GM12878 (cell line): ENCODE measurements around the gene DUSP7. TPM values are rescaled to one million over a fixed set of nuclear protein-coding genes. Genes with fewer than 3 reads are reported as not detected.

Source experiments
- ATAC-seq: fragments of 200-7000 bp; cut with Tn5 transposase; 3 replicates; pipeline ENCODE4 v1.9.1; 2020; ENCODE audit warnings: mild to moderate bottlenecking, moderate library complexity
- BruUV-seq: library from RNA; stranded (reverse); fragments of 400-500 nt; replicated peaks from 2 replicates; lab custom pipeline; 2021; lab: Mats Ljungman, UMichigan
- CTCF ChIA-PET: fragments of 300-600 bp; sonication (Branson Sonifier 250); formaldehyde crosslinking; extraction: SDS; loops from one replicate; lab custom pipeline; 2021; ENCODE audit warnings: inconsistent platforms; lab: Yijun Ruan, JAX
- POLR2A ChIA-PET: fragments of 350-600 bp; formaldehyde crosslinking; extraction: SDS; loops from one replicate; lab custom pipeline; 2021; ENCODE audit warnings: inconsistent platforms; lab: Charles Lee
- RAD21 ChIA-PET: fragments of 300-600 bp; sonication (Branson Sonifier 250); formaldehyde crosslinking; loops from one replicate; lab custom pipeline; 2023; ENCODE audit warnings: antibody characterized with exemption; ENCODE audit not compliant: unreplicated experiment; lab: Charles Lee
- SMC1A ChIA-PET: fragments of 300-600 bp; sonication (Branson Sonifier 250); formaldehyde crosslinking; loops from one replicate; lab custom pipeline; 2023; ENCODE audit not compliant: unreplicated experiment, uncharacterized antibody; lab: Charles Lee
- DNase-seq: peaks from one replicate; pipeline ENCODE4 v3.0.0-alpha.2; 2011; ENCODE audit warnings: low read depth, low spot score
- FAIRE-seq: peaks from 3 replicates; lab custom pipeline; 2011; peaks lifted over from hg19 to GRCh38; lab: Jason Lieb, UNC
- H2AFZ ChIP-seq: 2 replicates; pipeline ENCODE4 v1.6.0; 2011; ENCODE audit warnings: low read depth, low read length, control low read depth; ENCODE audit not compliant: control insufficient read depth
- H3K27ac ChIP-seq: 2 replicates; pipeline ENCODE4 v1.5.1; 2011; ENCODE audit warnings: control low read depth; ENCODE audit not compliant: control insufficient read depth, insufficient read depth
- H3K27me3 ChIP-seq, 2 experiments: replicated peaks in 1 of 2; 2 replicates each; pipeline versions ENCODE4 v1.6.0 to v1.6.1; 2011; ENCODE audit warnings: low read length in 1 of 2; ENCODE audit not compliant: control insufficient read depth in 2 of 2, insufficient read depth in 2 of 2
- H3K36me3 ChIP-seq, 2 experiments: 2 replicates each; pipeline ENCODE4 v1.5.1; 2011; ENCODE audit warnings: low read length in 1 of 2; ENCODE audit not compliant: control insufficient read depth in 2 of 2, insufficient read depth in 2 of 2
- H3K4me1 ChIP-seq: 2 replicates; pipeline ENCODE4 v1.6.1; 2011; ENCODE audit warnings: mild to moderate bottlenecking, low read length, moderate library complexity, mixed read lengths; ENCODE audit not compliant: control insufficient read depth, insufficient read depth
- H3K4me2 ChIP-seq: 2 replicates; pipeline ENCODE4 v1.6.0; 2011; ENCODE audit warnings: control low read depth; ENCODE audit not compliant: control insufficient read depth, insufficient read depth
- H3K4me3 ChIP-seq: fragments of 200-600 bp; sonication (generic); 2 replicates; pipeline ENCODE4 v1.5.1; 2016
- H3K79me2 ChIP-seq: 2 replicates; pipeline ENCODE4 v1.6.0; 2011; ENCODE audit warnings: low read length; ENCODE audit not compliant: control insufficient read depth, insufficient read depth
- H3K9ac ChIP-seq: 2 replicates; pipeline ENCODE4 v1.8.0; 2011; ENCODE audit warnings: low read length, control low read depth, mixed read lengths; ENCODE audit not compliant: control insufficient read depth, insufficient read depth
- H3K9me3 ChIP-seq: replicated peaks from 3 replicates; pipeline ENCODE4 v1.5.1; 2011; ENCODE audit warnings: mild to moderate bottlenecking, low read length; ENCODE audit not compliant: control insufficient read depth, insufficient read depth
- H4K20me1 ChIP-seq: 2 replicates; pipeline ENCODE4 v1.6.0; 2011; ENCODE audit not compliant: control insufficient read depth, insufficient read depth
- CBX5 ChIP-seq: sonication (generic); IDR thresholded peaks from 2 replicates; pipeline ENCODE4 v1.6.1; 2016; ENCODE audit warnings: low read depth, moderate library complexity, mild to moderate bottlenecking, inconsistent platforms
- CREM ChIP-seq: IDR thresholded peaks from 2 replicates; pipeline ENCODE4 v1.6.1; 2014; ENCODE audit warnings: antibody characterized with exemption, low read depth
- DPF2 ChIP-seq: fragments of 450-650 bp; IDR thresholded peaks from 2 replicates; pipeline ENCODE4 v1.6.1; 2017; ENCODE audit warnings: mild to moderate bottlenecking
- EED ChIP-seq: sonication (generic); IDR thresholded peaks from 2 replicates; pipeline ENCODE4 v1.6.1; 2016; ENCODE audit warnings: antibody characterized with exemption, low read depth
- ESRRA ChIP-seq: IDR thresholded peaks from 2 replicates; pipeline ENCODE4 v1.6.1; 2012; ENCODE audit warnings: mild to moderate bottlenecking, low read length, improper control_type of control experiment
- HDAC6 ChIP-seq: fragments of 200-600 bp; sonication (generic); IDR thresholded peaks from one replicate; pipeline ENCODE4 v1.8.0; 2017; ENCODE audit warnings: antibody characterized with exemption; ENCODE audit not compliant: unreplicated experiment
- KDM1A ChIP-seq: fragments of 200-600 bp; sonication (generic); IDR thresholded peaks from 2 replicates; pipeline ENCODE4 v1.6.1; 2016; ENCODE audit warnings: borderline replicate concordance
- NFYA ChIP-seq: IDR thresholded peaks from 2 replicates; pipeline ENCODE4 v1.6.1; 2011; ENCODE audit warnings: low read depth, mild to moderate bottlenecking, low read length, improper control_type of control experiment, borderline replicate concordance
- RB1 ChIP-seq: fragments of 450-650 bp; formaldehyde crosslinking; IDR thresholded peaks from 2 replicates; pipeline ENCODE4 v1.6.1; 2017; ENCODE audit warnings: mild to moderate bottlenecking, borderline replicate concordance
- SIN3A ChIP-seq: IDR thresholded peaks from 2 replicates; pipeline ENCODE4 v1.6.1; 2012; ENCODE audit warnings: low read depth, low read length, improper control_type of control experiment
- SIX5 ChIP-seq: IDR thresholded peaks from 2 replicates; pipeline ENCODE4 v1.6.1; 2011; ENCODE audit warnings: mild to moderate bottlenecking, low read depth, low read length, moderate library complexity; ENCODE audit not compliant: severe bottlenecking
- SMAD1 ChIP-seq: fragments of 450-650 bp; IDR thresholded peaks from 2 replicates; pipeline ENCODE4 v1.6.1; 2018; ENCODE audit warnings: mild to moderate bottlenecking, low read depth; ENCODE audit not compliant: partially characterized antibody
- STAT3 ChIP-seq: IDR thresholded peaks from 2 replicates; pipeline ENCODE4 v1.6.1; 2011; ENCODE audit warnings: low read depth, low read length, improper control_type of control experiment
- TARDBP ChIP-seq: IDR thresholded peaks from 2 replicates; pipeline ENCODE4 v1.6.1; 2016; ENCODE audit warnings: borderline replicate concordance
- TCF7 ChIP-seq: IDR thresholded peaks from 2 replicates; pipeline ENCODE4 v1.6.1; 2014; ENCODE audit warnings: antibody characterized with exemption, borderline replicate concordance
- WRNIP1 ChIP-seq: IDR thresholded peaks from 2 replicates; pipeline ENCODE4 v1.6.1; 2011; ENCODE audit warnings: low read depth, low read length, improper control_type of control experiment, borderline replicate concordance
- ZNF274 ChIP-seq: IDR thresholded peaks from one replicate; pipeline ENCODE4 v1.8.0; 2011; ENCODE audit not compliant: insufficient read length, insufficient read depth
- ZSCAN29 ChIP-seq: fragments of 450-650 bp; IDR thresholded peaks from 2 replicates; pipeline ENCODE4 v1.6.1; 2017; ENCODE audit warnings: mild to moderate bottlenecking, moderate library complexity
- WGBS: methylation state at CpG from one replicate; pipeline ENCODE4 v1.1.6; 2016; ENCODE audit warnings: low lambda C conversion rate; ENCODE audit not compliant: insufficient replicate concordance, insufficient coverage; ENCODE audit errors: missing lambda C conversion rate; 5-methylcytosine and 5-hydroxymethylcytosine counted together
- in situ Hi-C: fragments of 300-500 bp; cut with MboI; formaldehyde crosslinking; loops from 9 replicates; pipeline ENCODE4 v1.14.3; 2018; ENCODE audit warnings: mixed read lengths
- intact Hi-C: fragments of 100-400 bp; cut with micrococcal nuclease; formaldehyde crosslinking; loops from one replicate; pipeline ENCODE4 v1.14.2; 2022; ENCODE audit not compliant: unreplicated experiment
- polyA plus RNA-seq, 11 experiments: library from polyadenylated mRNA; depleted of rRNA in 4 of 11; unstranded in 6 of 11; stranded (reverse) in 5 of 11; fragments of >200 nt; fragmentation: Nextera tagmentation in 4 of 11; fragmentation: Illumina TruSeq in 1 of 11; extraction: Ambion mirVana in 4 of 11; extraction: Trizol in 1 of 11; gene quantifications; 1 replicate in 1 of 11; 2 replicates in 10 of 11; pipeline versions ENCODE4 v1.2.1 to v1.2.3, GENCODE V29; 2011 to 2016; ENCODE audit warnings: inconsistent platforms in 2 of 11, missing spikeins in 2 of 11, low read depth in 1 of 11
- total RNA-seq, 4 experiments: library from RNA; depleted of rRNA in 3 of 4; stranded (reverse); fragments of >200 nt in 3 of 4; fragmentation: Illumina TruSeq in 1 of 4; extraction: Trizol in 1 of 4; gene quantifications; 2 replicates each; pipeline versions ENCODE4 v1.2.1 to v1.2.3, GENCODE V29; 2013 to 2021
- TF ChIP-seq, protein P1 (sequence below): fragments of 450-650 bp; IDR thresholded peaks from 2 replicates; pipeline ENCODE4 v1.6.1; 2017; ENCODE audit warnings: mild to moderate bottlenecking, moderate library complexity
- TF ChIP-seq, protein P2 (sequence below): fragments of 450-650 bp; IDR thresholded peaks from 2 replicates; pipeline ENCODE4 v1.6.1; 2017; ENCODE audit warnings: mild to moderate bottlenecking, low read depth, inconsistent platforms; ENCODE audit not compliant: poor library complexity, severe bottlenecking

DUSP7 gene
- total and polyA plus RNA-seq, 10 of the 15 experiments (the other 5 are each of a cell fraction or from before 2014, with no cell fraction given) = 0.73 to 17.0 (median 7.9) TPM

DNA sequence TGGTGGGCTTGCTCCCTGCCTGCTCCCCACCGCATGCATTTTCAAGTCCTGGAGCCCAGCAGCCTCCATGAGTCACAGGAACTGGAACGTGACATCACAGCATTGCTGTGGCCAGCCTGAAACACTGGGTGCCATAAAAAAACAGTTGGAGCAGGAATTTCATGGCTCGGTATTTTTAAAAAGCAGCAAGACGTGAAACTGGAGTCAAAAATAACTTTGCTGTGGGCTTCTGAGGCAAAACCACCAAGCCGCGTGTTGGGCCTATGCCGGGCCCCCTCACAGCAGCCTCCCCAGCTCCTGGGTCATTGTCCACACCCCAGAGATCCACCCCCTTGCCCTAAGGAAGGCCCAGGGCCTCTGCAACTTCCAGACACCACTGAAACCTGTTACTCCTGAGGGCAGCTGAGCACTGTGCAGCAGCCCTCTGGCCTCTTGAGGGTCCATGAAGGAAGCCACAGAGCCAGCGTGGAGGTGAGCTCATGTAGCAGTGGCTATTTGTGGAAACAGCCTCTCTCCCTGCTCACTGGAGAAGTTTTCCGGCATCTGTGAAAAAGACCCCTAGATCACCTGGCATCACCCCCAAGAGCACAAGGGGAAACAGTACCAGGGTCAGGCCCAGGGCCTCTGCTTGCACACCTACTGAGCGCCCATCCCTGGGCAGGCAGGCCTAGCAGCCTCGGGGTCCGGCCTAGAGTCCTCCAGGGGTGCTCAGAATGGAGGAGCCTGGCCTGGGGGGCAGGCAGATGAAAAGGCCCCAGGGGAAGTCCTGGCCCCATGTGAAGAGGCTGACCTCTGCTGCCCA lies 34.0 kb upstream of the DUSP7 start:
- intact Hi-C loops (no loop called here), in situ Hi-C loops (no loop called here)
- Histone ChIP-seq H4K20me1 (no peaks in the 10 kb centered on the region), H3K36me3 (peaks cover 0 to 3% of the 10 kb centered on the region in 2 experiments; a peak in 2 of 4 replicates), H3K4me1 (peaks cover 25% of the 10 kb centered on the region), H3K9ac (no peak overlapping the region), H3K79me2 (no peaks in the 10 kb centered on the region), H3K9me3 (no peaks in the 10 kb centered on the region), H3K27ac (no peak overlapping the region), H3K4me3 (no peak overlapping the region), H2AFZ (no peak overlapping the region), H3K27me3 (no peaks in the 10 kb centered on the region), H3K4me2 (no peak overlapping the region)
- POLR2A ChIA-PET = no interaction called here
- RAD21 ChIA-PET = no interaction called here
- SMC1A ChIA-PET = no interaction called here
- no peak for ATAC-seq
- WGBS = 83% methylated on average over 12 of the region's 12 CpGs
- FAIRE-seq = no peak
- CTCF ChIA-PET = no interaction called here
- no TSS peak for BruUV-seq
- DNase-seq = no peak
- no peak for TF ChIP-seq KDM1A
- TF ChIP-seq NFYA = no peak
- no peak for TF ChIP-seq SIN3A
- TF ChIP-seq SIX5 = no peak
- TF ChIP-seq CBX5 = no peak
- no peak for TF ChIP-seq EED
- TF ChIP-seq SMAD1 = no peak
- TF ChIP-seq WRNIP1 = no peak
- no peak for TF ChIP-seq DPF2
- no peak for TF ChIP-seq ZSCAN29
- TF ChIP-seq, protein P1, sequence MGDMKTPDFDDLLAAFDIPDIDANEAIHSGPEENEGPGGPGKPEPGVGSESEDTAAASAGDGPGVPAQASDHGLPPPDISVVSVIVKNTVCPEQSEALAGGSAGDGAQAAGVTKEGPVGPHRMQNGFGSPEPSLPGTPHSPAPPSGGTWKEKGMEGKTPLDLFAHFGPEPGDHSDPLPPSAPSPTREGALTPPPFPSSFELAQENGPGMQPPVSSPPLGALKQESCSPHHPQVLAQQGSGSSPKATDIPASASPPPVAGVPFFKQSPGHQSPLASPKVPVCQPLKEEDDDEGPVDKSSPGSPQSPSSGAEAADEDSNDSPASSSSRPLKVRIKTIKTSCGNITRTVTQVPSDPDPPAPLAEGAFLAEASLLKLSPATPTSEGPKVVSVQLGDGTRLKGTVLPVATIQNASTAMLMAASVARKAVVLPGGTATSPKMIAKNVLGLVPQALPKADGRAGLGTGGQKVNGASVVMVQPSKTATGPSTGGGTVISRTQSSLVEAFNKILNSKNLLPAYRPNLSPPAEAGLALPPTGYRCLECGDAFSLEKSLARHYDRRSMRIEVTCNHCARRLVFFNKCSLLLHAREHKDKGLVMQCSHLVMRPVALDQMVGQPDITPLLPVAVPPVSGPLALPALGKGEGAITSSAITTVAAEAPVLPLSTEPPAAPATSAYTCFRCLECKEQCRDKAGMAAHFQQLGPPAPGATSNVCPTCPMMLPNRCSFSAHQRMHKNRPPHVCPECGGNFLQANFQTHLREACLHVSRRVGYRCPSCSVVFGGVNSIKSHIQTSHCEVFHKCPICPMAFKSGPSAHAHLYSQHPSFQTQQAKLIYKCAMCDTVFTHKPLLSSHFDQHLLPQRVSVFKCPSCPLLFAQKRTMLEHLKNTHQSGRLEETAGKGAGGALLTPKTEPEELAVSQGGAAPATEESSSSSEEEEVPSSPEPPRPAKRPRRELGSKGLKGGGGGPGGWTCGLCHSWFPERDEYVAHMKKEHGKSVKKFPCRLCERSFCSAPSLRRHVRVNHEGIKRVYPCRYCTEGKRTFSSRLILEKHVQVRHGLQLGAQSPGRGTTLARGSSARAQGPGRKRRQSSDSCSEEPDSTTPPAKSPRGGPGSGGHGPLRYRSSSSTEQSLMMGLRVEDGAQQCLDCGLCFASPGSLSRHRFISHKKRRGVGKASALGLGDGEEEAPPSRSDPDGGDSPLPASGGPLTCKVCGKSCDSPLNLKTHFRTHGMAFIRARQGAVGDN = no peak
- no peak for TF ChIP-seq ZNF274
- TF ChIP-seq, protein P2, sequence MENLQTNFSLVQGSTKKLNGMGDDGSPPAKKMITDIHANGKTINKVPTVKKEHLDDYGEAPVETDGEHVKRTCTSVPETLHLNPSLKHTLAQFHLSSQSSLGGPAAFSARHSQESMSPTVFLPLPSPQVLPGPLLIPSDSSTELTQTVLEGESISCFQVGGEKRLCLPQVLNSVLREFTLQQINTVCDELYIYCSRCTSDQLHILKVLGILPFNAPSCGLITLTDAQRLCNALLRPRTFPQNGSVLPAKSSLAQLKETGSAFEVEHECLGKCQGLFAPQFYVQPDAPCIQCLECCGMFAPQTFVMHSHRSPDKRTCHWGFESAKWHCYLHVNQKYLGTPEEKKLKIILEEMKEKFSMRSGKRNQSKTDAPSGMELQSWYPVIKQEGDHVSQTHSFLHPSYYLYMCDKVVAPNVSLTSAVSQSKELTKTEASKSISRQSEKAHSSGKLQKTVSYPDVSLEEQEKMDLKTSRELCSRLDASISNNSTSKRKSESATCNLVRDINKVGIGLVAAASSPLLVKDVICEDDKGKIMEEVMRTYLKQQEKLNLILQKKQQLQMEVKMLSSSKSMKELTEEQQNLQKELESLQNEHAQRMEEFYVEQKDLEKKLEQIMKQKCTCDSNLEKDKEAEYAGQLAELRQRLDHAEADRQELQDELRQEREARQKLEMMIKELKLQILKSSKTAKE = no peak
- TF ChIP-seq CREM = no peak
- TF ChIP-seq RB1 = no peak
- TF ChIP-seq HDAC6 = no peak
- no peak for TF ChIP-seq STAT3
- TF ChIP-seq ESRRA = no peak
- TF ChIP-seq TCF7 = no peak
- no peak for TF ChIP-seq TARDBP
